D721Med (cell line): ENCODE data around the gene CHCHD3.

Source experiments
- DNase-seq: peaks from one replicate; pipeline ENCODE4 v3.0.0; 2011; ENCODE audit warnings: low spot score; ENCODE audit not compliant: insufficient read length
- FAIRE-seq: peaks from 2 replicates; lab custom pipeline; 2011; peaks lifted over from hg19 to GRCh38; lab: Jason Lieb, UNC
- CTCF ChIP-seq: IDR thresholded peaks from 2 replicates; pipeline ENCODE4 v1.5.1; 2012; ENCODE audit warnings: mild to moderate bottlenecking, control low read depth; ENCODE audit not compliant: insufficient read depth; ENCODE audit errors: missing control alignments

Gene CHCHD3

GRCh38 chr7:132855901-132856300 lies 226.0 kb downstream of the CHCHD3 start:
- no peak for FAIRE-seq
- no peak for TF ChIP-seq CTCF

DNA sequence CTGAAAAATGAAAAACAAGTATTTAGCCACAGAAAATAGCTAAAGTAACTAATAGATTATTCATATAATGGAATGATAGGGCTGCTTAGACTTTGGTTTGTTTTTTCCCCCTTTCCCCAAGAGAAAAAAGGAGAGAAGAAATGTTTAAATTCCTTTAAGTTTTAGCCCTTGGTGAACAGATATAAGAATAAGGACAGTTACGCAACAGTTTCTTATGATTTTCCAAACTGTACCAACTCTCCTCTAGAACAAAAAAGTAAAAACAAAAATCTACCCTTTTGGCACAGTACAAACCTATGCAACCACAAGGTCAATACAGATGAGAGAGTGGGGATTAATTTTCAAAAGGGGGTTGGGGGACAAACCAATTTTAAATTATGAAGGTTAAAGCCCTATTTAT lies 227.7 kb downstream of the CHCHD3 start:
- FAIRE-seq (no peak), DNase-seq (no peak)
- TF ChIP-seq CTCF: no peak

More at GRCh38 chr7:132855901-132856300, 226.0 kb downstream of the CHCHD3 start:
- DNase-seq: no peak

- no peak for TF ChIP-seq CTCF
- FAIRE-seq: no peak
- no peak for DNase-seq
Observed at GRCh38 chr7:132847376-132847775, 234.5 kb downstream of the CHCHD3 start.

GRCh38 chr7:132846086-132846485 lies 235.8 kb downstream of the CHCHD3 start:
- FAIRE-seq: no peak
- no peak for TF ChIP-seq CTCF
- DNase-seq: no peak

DNA sequence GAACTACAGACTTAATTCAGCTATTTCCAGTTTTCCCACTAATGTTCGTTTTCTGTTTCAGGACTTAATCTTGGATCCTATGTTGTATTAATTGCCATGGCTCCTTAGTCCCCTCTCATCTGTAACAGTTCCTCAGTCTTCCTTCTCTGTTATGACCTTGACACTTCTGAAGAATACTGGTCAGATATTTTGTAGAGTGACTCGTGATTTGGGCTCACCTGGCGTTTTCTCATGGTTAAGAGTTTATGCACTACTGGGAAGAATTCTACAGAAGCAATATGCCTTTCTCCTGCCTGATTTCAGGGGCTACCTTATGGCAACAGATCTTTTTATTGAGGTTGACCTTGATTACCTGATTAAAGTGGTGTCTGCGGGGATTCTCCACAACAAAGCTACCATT lies 239.4 kb downstream of the CHCHD3 start:
- no peak for TF ChIP-seq CTCF
- DNase-seq (no peak), FAIRE-seq (no peak)

DNA sequence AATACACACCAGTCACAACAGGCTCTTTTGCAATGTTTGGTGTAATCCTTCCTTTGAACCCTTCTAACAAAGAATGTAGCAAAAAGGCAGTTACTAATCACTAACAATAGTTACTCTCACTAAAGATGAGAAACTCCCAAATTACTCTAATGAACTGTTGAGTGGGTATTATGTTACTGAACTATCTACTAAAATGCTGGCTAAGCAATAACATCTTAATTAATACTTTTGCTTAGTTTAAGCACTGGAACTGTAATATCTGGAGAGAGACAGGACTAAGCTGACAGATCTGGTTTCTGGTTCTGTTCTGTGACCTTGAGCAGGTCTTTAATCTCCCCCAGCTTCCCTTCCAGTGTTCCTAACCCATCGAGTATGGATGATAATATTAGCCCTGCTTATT lies 241.7 kb downstream of the CHCHD3 start:
- FAIRE-seq: no peak
- no peak for TF ChIP-seq CTCF

DNA sequence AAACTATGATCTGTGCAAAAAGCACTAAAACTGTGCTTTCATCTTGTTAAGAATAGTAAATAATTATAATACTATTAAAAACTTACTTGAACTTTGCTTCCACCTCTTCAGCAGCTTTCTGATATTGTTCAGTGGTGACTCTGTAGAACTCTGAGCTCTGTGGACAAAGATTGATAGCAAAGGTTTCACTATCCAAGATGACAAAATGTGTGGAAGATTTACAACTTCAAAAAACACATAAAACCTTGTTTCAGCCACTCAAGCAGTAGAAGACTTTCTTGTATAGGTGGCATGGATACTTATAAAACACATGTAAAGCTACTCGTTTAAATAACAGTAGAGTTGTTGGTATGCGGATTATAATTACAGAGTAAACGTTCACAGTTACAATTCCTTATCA lies 243.6 kb downstream of the CHCHD3 start:
- no peak for TF ChIP-seq CTCF
- DNase-seq: no peak
- FAIRE-seq: no peak

More for the DNA sequence above, 241.7 kb downstream of the CHCHD3 start:
- no peak for DNase-seq
